ENCODE data around the gene EIF4B. TPM values are rescaled to one million over a fixed set of nuclear protein-coding genes. Genes with fewer than 3 reads are reported as not detected.
"Not testable (repeated sequence)": the region's sequence is repeated elsewhere in the genome, so short reads cannot be mapped to it uniquely, and the experiment has no call there.

EIF4B gene
- total RNA-seq, 4 donors from 2014 or later, result 225 to 571 (median 372) TPM

- H3K36me3 ChIP-seq, result peaks cover 0 to 29% (median 0%) of the 10 kb centered on the region in 3 donors
- WGBS, 2 donors, result 1 to 9% methylated on average over 17 to 23 of the region's 38 CpGs
- H3K27me3 ChIP-seq, result no peaks in the 10 kb centered on the region
- TF ChIP-seq POLR2A (IDR thresholded peaks at IDR 0.05), result no peak
- TF ChIP-seq, protein P1, sequence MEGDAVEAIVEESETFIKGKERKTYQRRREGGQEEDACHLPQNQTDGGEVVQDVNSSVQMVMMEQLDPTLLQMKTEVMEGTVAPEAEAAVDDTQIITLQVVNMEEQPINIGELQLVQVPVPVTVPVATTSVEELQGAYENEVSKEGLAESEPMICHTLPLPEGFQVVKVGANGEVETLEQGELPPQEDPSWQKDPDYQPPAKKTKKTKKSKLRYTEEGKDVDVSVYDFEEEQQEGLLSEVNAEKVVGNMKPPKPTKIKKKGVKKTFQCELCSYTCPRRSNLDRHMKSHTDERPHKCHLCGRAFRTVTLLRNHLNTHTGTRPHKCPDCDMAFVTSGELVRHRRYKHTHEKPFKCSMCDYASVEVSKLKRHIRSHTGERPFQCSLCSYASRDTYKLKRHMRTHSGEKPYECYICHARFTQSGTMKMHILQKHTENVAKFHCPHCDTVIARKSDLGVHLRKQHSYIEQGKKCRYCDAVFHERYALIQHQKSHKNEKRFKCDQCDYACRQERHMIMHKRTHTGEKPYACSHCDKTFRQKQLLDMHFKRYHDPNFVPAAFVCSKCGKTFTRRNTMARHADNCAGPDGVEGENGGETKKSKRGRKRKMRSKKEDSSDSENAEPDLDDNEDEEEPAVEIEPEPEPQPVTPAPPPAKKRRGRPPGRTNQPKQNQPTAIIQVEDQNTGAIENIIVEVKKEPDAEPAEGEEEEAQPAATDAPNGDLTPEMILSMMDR (IDR thresholded peaks at IDR 0.05), result no peak
- intact Hi-C loops (cut with DNase I), result no loop called here
- no peaks in the 10 kb centered on the region for H3K9me3 ChIP-seq
- DNase-seq, result peak; percentile 17
- peak overlapping the region; percentile 92 to 99 (median 95) for H3K27ac ChIP-seq
- H3K4me3 ChIP-seq, result peak overlapping the region; percentile 72 to 97 (median 86)
- H3K4me1 ChIP-seq, result peaks cover 27 to 72% (median 46%) of the 10 kb centered on the region in 3 donors
Measured at GRCh38 chr12:53006810-53007309, 604 bp downstream of the EIF4B start.

DNA sequence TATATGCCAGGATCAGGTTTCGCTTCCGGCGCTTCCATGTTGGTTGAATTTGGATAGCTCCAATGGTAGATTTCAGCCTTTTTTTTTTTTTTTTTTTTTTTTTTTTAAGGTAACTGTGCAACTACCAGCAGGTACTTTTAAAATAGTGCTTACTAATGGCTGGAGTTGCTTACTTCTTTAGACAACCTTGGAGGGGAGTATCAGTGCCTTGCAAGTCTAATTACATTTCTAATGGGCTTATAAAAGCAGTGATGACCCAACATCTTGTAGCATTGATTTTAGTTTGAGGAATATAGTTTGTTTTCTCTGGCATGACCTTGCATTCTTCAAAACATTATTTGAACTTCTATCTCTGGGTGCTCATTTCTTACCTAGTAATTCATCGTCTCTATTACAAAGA, 1.1 kb downstream of the EIF4B start:
- Histone ChIP-seq H3K4me3 (peak overlapping the region; percentile 72 to 97 (median 86)), H3K27me3 (no peaks in the 10 kb centered on the region), H3K9me3 (no peaks in the 10 kb centered on the region), H3K4me1 (peaks cover 27 to 77% (median 46%) of the 10 kb centered on the region in 3 donors), H3K36me3 (peaks cover 0 to 31% (median 0%) of the 10 kb centered on the region in 3 donors), H3K27ac (peak overlapping the region in 3 of 4 donors; percentile 92 to 99 (median 94))
- no peak for DNase-seq
- TF ChIP-seq, protein P1 (IDR thresholded peaks at IDR 0.05), result no peak
- no peak for TF ChIP-seq POLR2A (IDR thresholded peaks at IDR 0.05)
- intact Hi-C loops (cut with DNase I), result no loop called here
- WGBS, 2 donors, result 14 to 17% methylated on average over 3 to 4 of the region's 4 CpGs

DNA sequence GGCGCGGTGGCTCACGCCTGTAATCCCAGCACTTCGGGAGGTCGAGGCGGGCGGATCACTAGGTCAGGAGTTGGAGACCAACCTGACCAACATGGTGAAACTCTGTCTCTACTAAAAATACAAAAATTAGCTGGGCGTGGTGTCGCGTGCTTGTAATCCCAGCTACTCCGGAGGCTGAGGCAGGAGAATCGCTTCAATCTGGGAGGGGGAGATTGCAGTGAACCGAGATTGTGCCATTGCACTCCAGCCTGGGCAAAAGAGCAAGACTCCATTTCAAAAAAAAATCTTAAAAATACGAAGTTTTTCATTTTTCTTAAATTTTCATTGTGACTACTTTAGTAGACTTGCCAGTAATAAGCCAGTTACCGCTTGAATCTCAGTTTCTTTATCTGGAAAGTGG, 2.5 kb downstream of the EIF4B start:
- H3K4me3 ChIP-seq, result peak overlapping the region in 2 of 4 donors; percentile 72 to 97

GRCh38 chr12:53010955-53011354, 4.7 kb downstream of the EIF4B start:
- intact Hi-C loops (cut with DNase I), result no loop called here
- Histone ChIP-seq H3K9me3 (no peaks in the 10 kb centered on the region), H3K27me3 (no peaks in the 10 kb centered on the region), H3K27ac (no peak overlapping the region), H3K4me1 (peaks cover 16 to 79% (median 39%) of the 10 kb centered on the region in 3 donors), H3K4me3 (no peak overlapping the region), H3K36me3 (peaks cover 0 to 51% (median 0%) of the 10 kb centered on the region in 3 donors)
- WGBS, 2 donors, result 68 to 70% methylated on average over 2 of the region's 2 CpGs
- TF ChIP-seq, protein P1 (IDR thresholded peaks at IDR 0.05), result no peak
- no peak for TF ChIP-seq POLR2A (IDR thresholded peaks at IDR 0.05)
- no peak for DNase-seq

More for the DNA sequence above, 2.5 kb downstream of the EIF4B start:
- peaks cover 0 to 45% (median 0%) of the 10 kb centered on the region in 3 donors for H3K36me3 ChIP-seq
- H3K9me3 ChIP-seq; H3K27me3 ChIP-seq; intact Hi-C loops (cut with DNase I); DNase-seq: not testable (repeated sequence)
- H3K27ac ChIP-seq, result peak overlapping the region in 2 of 4 donors; percentile 4 to 10
- H3K4me1 ChIP-seq, result peaks cover 27 to 87% (median 46%) of the 10 kb centered on the region in 3 donors
- 54 to 61% methylated on average over 15 of the region's 15 CpGs for WGBS, 2 donors

DNA sequence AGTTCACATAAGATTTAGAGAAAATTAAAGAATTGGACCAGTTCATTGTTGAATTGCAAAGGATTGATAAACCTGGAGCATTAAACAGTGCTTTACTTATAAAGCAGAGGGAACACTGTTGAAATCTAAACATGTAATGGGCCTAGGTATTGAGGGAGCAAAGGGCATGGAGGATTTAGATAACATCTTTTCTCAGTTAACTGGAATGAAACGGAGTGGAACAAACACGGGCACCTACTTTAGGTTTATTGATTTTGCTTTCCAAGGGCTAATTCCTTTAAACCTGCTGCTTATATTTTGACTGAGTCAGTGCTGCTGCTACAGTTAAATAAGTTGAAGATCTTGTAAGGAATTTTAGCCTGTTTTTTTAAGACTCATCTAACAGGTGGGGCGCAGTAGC, 5.6 kb downstream of the EIF4B start:
- no peak for DNase-seq
- intact Hi-C loops (cut with DNase I), result no loop called here
- H3K4me1 ChIP-seq, result peaks cover 16 to 78% (median 39%) of the 10 kb centered on the region in 3 donors
- H3K36me3 ChIP-seq, result peaks cover 0 to 60% (median 0%) of the 10 kb centered on the region in 3 donors
- H3K9me3 ChIP-seq, result no peaks in the 10 kb centered on the region
- H3K4me3 ChIP-seq, result no peak overlapping the region
- no peak overlapping the region for H3K27ac ChIP-seq
- WGBS, 2 donors, result 62 to 74% methylated on average over 3 of the region's 3 CpGs
- no peaks in the 10 kb centered on the region for H3K27me3 ChIP-seq
- TF ChIP-seq, protein P1 (IDR thresholded peaks at IDR 0.05), result no peak
- no peak for TF ChIP-seq POLR2A (IDR thresholded peaks at IDR 0.05)
